Thoracic aorta (tissue), 2 donors: ENCODE results near the gene CDCA4. TPM values are rescaled to one million over a fixed set of nuclear protein-coding genes. Genes with fewer than 3 reads are reported as not detected.

Experiments
- ATAC-seq: fragments of 150-250 bp; one replicate; pipeline ENCODE4 v1.8.0; 2017; ENCODE audit warnings: low read depth; ENCODE audit not compliant: insufficient number of reproducible peaks, low FRiP score
- DNase-seq: peaks from one replicate; pipeline ENCODE4 v3.0.0-alpha.2; 2020; ENCODE audit warnings: low spot score
- H3K27ac ChIP-seq, 2 donors: fragments of 200-600 bp; sonication (generic); 1 replicate in 1 of 2; 2 replicates in 1 of 2; pipeline ENCODE4 v1.5.1; 2016; ENCODE audit warnings: mild to moderate bottlenecking in 2 of 2, moderate library complexity in 2 of 2
- H3K27me3 ChIP-seq: fragments of 200-600 bp; sonication (generic); replicated peaks from 2 replicates; pipeline ENCODE4 v1.6.0; 2016; ENCODE audit warnings: mild to moderate bottlenecking; ENCODE audit not compliant: insufficient read depth
- H3K36me3 ChIP-seq: fragments of 200-600 bp; sonication (generic); one replicate; pipeline ENCODE4 v1.5.1; 2016
- H3K4me1 ChIP-seq, 2 donors: fragments of 200-600 bp; sonication (generic); 1 replicate in 1 of 2; 2 replicates in 1 of 2; pipeline versions ENCODE4 v1.5.1 to v1.6.0; 2016; ENCODE audit warnings: low read depth in 2 of 2, mild to moderate bottlenecking in 1 of 2; ENCODE audit not compliant: control insufficient read depth in 1 of 2
- H3K4me3 ChIP-seq: fragments of 200-600 bp; sonication (generic); 2 replicates; pipeline ENCODE4 v1.5.1; 2016; ENCODE audit warnings: mild to moderate bottlenecking
- H3K9me3 ChIP-seq: fragments of 200-600 bp; sonication (generic); 2 replicates; pipeline ENCODE4 v1.5.1; 2016
- total RNA-seq, 2 donors: library from RNA; depleted of rRNA; stranded (reverse); fragments of >200 nt; gene quantifications; one replicate each; pipeline versions ENCODE4 v1.1.0 to v1.2.3, GENCODE V29; 2016
- TF ChIP-seq, protein P1 (sequence below): fragments of 200-600 bp; sonication (generic); IDR thresholded peaks from one replicate; pipeline ENCODE4 v1.5.1; 2019; ENCODE audit warnings: antibody characterized with exemption

CDCA4 gene
- 1 to 10 TPM; 1.6 to 6.5 TPM for total RNA-seq

DNA sequence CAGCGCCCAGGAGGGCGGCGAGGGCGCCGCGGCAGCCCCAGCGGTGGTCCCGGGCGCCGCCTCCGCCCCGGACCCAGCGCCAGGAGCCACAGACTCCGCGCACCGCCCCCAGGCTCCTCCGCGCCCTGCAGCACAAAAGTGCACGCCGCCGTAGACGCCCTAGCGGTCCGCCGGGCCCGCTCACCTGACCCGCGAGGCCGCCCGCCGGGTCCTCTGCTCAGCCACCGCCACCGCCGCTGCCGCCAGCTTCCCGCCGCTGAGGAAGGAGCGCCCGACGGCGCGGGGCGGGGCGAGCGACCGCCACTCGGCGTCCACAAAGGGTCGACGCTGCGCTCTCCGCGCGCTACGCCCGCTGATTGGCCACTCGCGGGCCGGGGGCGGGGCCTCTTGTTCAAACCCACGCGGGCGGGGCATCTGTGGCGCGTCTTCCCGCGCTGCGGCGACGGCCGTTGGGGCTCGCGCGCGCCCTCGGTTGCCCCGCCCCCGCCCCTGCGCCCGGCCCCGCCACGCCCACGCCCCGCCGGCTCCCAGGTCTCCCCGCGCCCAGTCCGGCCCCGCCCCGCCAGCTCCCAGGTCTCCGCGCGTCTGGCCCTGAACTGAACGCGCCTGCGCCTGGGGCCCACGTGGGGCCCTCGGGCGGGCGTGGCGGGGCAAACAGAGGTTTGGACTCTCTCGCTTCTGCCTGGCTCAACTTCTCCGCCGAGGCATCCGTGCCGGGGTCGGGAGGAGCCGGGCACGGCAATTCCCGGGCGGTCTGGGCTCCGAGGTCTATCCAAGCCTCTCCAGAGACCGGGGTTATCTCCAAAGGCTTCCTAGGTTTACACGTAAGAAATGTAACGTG is at the start of gene CDCA4:
TSS of gene CDCA4 (minus strand) at position 269 of the 841 bp plus-strand sequence. CDS start 9,154 bp downstream, outside the sequence.
- H3K4me3 ChIP-seq: peak within 1 kb of the TSS; percentile 83
- DNase-seq (peak; percentile 87), ATAC-seq (peak; percentile 85)
- H3K27me3 ChIP-seq: no peaks in the 10 kb centered on the region
- no peaks in the 10 kb centered on the region for H3K36me3 ChIP-seq
- H3K4me1 ChIP-seq: peaks cover 0 to 28% of the 10 kb centered on the region in 2 donors
- TF ChIP-seq, protein P1, sequence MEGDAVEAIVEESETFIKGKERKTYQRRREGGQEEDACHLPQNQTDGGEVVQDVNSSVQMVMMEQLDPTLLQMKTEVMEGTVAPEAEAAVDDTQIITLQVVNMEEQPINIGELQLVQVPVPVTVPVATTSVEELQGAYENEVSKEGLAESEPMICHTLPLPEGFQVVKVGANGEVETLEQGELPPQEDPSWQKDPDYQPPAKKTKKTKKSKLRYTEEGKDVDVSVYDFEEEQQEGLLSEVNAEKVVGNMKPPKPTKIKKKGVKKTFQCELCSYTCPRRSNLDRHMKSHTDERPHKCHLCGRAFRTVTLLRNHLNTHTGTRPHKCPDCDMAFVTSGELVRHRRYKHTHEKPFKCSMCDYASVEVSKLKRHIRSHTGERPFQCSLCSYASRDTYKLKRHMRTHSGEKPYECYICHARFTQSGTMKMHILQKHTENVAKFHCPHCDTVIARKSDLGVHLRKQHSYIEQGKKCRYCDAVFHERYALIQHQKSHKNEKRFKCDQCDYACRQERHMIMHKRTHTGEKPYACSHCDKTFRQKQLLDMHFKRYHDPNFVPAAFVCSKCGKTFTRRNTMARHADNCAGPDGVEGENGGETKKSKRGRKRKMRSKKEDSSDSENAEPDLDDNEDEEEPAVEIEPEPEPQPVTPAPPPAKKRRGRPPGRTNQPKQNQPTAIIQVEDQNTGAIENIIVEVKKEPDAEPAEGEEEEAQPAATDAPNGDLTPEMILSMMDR: no peak
- H3K9me3 ChIP-seq: no peaks in the 10 kb centered on the region
- peak within 1 kb of the TSS; percentile 42 to 51 for H3K27ac ChIP-seq

DNA sequence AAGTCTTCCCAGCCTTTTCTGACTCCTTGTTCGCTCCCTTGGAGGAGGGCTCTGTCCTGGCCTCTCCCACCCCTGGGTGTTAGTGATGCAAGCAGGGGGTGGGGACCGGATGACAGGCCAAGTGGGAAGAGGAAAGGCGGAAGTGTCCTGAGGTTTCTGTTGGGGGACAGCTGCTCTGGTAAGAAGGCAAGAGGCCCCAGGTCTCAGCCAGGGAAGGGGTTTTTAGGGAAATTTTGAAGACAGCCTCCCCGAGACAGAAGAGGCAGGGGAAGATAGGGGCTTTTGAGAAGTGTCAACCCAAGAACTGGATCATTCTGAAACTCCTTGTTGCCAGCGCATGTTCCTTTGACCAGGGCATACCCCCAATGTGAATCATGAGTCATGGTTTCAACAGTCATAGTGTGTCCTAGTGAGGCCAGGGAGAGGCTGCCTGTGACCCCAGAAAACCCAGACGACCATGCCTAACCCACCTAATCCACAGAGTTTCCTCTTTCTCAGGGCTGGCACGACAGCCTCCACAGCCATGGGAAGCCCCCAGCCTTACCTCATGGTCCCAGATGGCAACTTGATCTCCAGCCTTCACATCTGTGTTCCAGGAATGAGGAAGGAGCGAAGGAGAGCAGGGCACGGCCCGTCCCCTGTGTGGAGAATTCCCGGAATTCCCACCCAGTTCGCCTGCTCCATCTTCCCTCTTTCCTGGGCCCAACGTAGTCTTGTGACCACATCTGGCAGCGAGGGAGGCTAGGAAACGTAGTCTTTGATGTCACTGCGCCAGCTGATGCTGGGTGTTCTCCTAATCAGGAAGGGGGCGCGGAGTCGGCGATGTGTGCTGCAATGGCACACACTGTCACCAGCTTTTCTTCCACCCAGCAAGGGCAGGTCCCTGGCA is 49.2 kb upstream of the CDCA4 start:
- TF ChIP-seq, protein P1: no peak
- no peak for ATAC-seq
- no peaks in the 10 kb centered on the region for H3K9me3 ChIP-seq
- H3K27ac ChIP-seq: peak overlapping the region in 1 of 2 donors; percentile 11
- H3K36me3 ChIP-seq: no peaks in the 10 kb centered on the region
- DNase-seq: no peak
- no peak overlapping the region for H3K4me3 ChIP-seq
- no peaks in the 10 kb centered on the region for H3K4me1 ChIP-seq
- H3K27me3 ChIP-seq: no peaks in the 10 kb centered on the region

DNA sequence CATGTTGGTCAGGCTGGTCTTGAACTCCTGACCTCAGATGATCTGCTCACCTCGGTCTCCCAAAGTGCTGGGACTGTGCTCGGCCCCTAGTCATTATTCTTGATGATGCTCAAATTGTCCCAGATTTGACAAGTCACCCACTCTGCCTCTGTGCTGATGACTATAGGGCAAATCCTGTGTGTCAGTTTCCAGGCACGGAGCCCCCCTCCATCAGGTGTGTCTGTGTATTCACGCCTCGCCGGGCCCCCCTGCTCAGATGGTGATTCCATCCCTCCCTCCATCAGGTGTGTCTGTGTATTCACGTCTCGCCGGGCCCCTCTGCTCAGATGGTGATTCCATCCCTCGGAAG is 48.6 kb upstream of the CDCA4 start:
- H3K27ac ChIP-seq: no peak overlapping the region
- DNase-seq: no peak

DNA sequence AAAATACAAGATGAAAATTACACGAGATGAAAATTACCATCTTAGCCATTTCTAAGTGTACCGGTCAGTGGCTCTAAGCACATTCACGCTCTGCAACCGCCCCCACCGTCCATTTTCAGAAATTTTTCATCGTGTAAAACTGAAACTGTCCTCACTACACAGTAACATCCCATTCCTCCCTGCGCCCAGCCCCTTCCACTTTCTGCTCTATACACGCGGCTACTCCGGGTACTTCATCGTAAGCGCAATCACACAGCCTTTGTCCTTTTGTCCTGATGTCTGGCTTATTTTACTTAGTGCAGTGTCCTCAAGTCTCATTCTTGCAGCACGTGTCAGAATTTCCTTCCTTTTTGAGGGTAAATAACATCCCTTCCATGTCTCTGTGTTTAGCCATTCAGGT is 47.9 kb upstream of the CDCA4 start:
- no peak overlapping the region for H3K4me3 ChIP-seq
- H3K9me3 ChIP-seq: no peaks in the 10 kb centered on the region
- H3K27ac ChIP-seq: no peak overlapping the region
- no peaks in the 10 kb centered on the region for H3K4me1 ChIP-seq
- ATAC-seq: no peak
- TF ChIP-seq, protein P1: no peak
- no peak for DNase-seq
- H3K27me3 ChIP-seq: no peaks in the 10 kb centered on the region
- no peaks in the 10 kb centered on the region for H3K36me3 ChIP-seq

More for the DNA sequence above, 48.6 kb upstream of the CDCA4 start:
- TF ChIP-seq, protein P1: no peak
- Histone ChIP-seq H3K4me3 (no peak overlapping the region), H3K36me3 (no peaks in the 10 kb centered on the region), H3K4me1 (no peaks in the 10 kb centered on the region), H3K27me3 (no peaks in the 10 kb centered on the region), H3K9me3 (no peaks in the 10 kb centered on the region)
- ATAC-seq: no peak

DNA sequence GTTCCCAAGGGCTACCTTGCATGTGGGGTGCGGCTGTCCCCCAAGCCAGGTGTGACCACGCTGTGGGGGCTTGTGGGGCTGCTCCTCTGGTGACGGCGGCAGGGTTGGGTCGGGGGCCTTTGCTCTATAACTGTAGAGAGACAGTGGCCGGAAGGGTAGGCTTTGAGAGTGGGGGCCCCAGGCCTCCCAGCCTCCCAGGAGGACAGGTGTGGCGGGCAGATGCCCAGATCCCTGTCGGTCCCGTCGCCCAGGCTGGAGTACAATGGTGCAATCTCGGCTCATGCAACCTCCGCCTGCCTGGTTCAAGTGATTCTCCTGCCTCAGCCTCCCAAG is 47.1 kb upstream of the CDCA4 start:
- Histone ChIP-seq H3K4me1 (no peaks in the 10 kb centered on the region), H3K4me3 (no peak overlapping the region), H3K27ac (no peak overlapping the region), H3K9me3 (no peaks in the 10 kb centered on the region), H3K27me3 (no peaks in the 10 kb centered on the region), H3K36me3 (no peaks in the 10 kb centered on the region)
- TF ChIP-seq, protein P1: no peak
- DNase-seq (no peak), ATAC-seq (no peak)
